Sigmoid colon (tissue), 4 donors: ENCODE data around the gene FAM110D.

Source experiments
- CTCF ChIP-seq, 4 experiments: fragments of 450-650 bp in 3 of 4; fragments of 200-600 bp in 1 of 4; IDR thresholded peaks; one replicate each; pipeline ENCODE4 v1.5.1; 2016 to 2019; ENCODE audit warnings: antibody characterized with exemption in 4 of 4, mild to moderate bottlenecking in 3 of 4, moderate library complexity in 2 of 4
- EP300 ChIP-seq, 4 donors: sonication (generic); formaldehyde crosslinking; IDR thresholded peaks; one replicate each; pipeline ENCODE4 v1.6.1; 2017; ENCODE audit warnings: antibody characterized with exemption in 4 of 4
- POLR2A ChIP-seq, 2 donors: fragments of 450-650 bp; IDR thresholded peaks; one replicate each; pipeline ENCODE4 v1.6.1; 2016; ENCODE audit warnings: antibody characterized with exemption in 2 of 2, mild to moderate bottlenecking in 2 of 2, moderate library complexity in 2 of 2
- POLR2AphosphoS5 ChIP-seq, 4 donors: sonication (generic); formaldehyde crosslinking; IDR thresholded peaks; one replicate each; pipeline ENCODE4 v1.6.1; 2017; ENCODE audit warnings: antibody characterized with exemption in 4 of 4

- TF ChIP-seq CTCF (IDR thresholded peaks at IDR 0.05) (peak; percentile 88 to 91 (median 90)), POLR2A (IDR thresholded peaks at IDR 0.05) (no peak), EP300 (IDR thresholded peaks at IDR 0.05) (no peak), POLR2AphosphoS5 (IDR thresholded peaks at IDR 0.05) (peak; percentile 64 to 82 (median 72))
Measured at GRCh38 chr1:26169669-26170471, 11.0 kb downstream of the FAM110D start, which contains the start of gene ZNF593.
